Measurements from ENCODE around the gene ATP2B2.

GRCh38 chr3:10335190-10335738 is 170.1 kb downstream of the ATP2B2 start:
- no peak for TF ChIP-seq REST (IDR thresholded peaks at IDR 0.05; ENCODE audit: unreplicated experiment)
- TF ChIP-seq CTCF (conservative IDR thresholded peaks at IDR 0.05; ENCODE audit: low read depth in 2 of 2): no peak
- no peak for TF ChIP-seq EZH2 (IDR thresholded peaks at IDR 0.05; ENCODE audit: low read depth, unreplicated experiment)
- no peak for TF ChIP-seq EZH2phosphoT487 (IDR thresholded peaks at IDR 0.05; ENCODE audit: unreplicated experiment)
- no peak for TF ChIP-seq POLR2AphosphoS5 (IDR thresholded peaks at IDR 0.05; ENCODE audit: low read depth)
- TF ChIP-seq JUNB (IDR thresholded peaks at IDR 0.05; ENCODE audit: unreplicated experiment): no peak
- TF ChIP-seq ETS1 (IDR thresholded peaks at IDR 0.05): no peak
- TF ChIP-seq CREB1 (CRISPR knock-in tag; IDR thresholded peaks at IDR 0.05; ENCODE audit: low read depth): no peak
- no peak for TF ChIP-seq NANOG (IDR thresholded peaks at IDR 0.05; ENCODE audit: borderline replicate concordance)
- no peak for TF ChIP-seq ZNF331 (CRISPR knock-in tag; IDR thresholded peaks at IDR 0.05; ENCODE audit: low read depth)
- TF ChIP-seq STAT1 (IDR thresholded peaks at IDR 0.05; ENCODE audit: unreplicated experiment): no peak
- TF ChIP-seq ZNF114 (CRISPR knock-in tag; IDR thresholded peaks at IDR 0.05): no peak
- no peak for TF ChIP-seq ZNF462 (CRISPR knock-in tag; IDR thresholded peaks at IDR 0.05)

Measured in GM23338 (cell line).